HK-2 (cell line): ENCODE measurements around the gene NETO2.

Experiments
- DNase-seq: peaks from one replicate; pipeline ENCODE4 v3.0.0-alpha.2; 2018; ENCODE audit not compliant: unreplicated experiment

Gene NETO2

DNA sequence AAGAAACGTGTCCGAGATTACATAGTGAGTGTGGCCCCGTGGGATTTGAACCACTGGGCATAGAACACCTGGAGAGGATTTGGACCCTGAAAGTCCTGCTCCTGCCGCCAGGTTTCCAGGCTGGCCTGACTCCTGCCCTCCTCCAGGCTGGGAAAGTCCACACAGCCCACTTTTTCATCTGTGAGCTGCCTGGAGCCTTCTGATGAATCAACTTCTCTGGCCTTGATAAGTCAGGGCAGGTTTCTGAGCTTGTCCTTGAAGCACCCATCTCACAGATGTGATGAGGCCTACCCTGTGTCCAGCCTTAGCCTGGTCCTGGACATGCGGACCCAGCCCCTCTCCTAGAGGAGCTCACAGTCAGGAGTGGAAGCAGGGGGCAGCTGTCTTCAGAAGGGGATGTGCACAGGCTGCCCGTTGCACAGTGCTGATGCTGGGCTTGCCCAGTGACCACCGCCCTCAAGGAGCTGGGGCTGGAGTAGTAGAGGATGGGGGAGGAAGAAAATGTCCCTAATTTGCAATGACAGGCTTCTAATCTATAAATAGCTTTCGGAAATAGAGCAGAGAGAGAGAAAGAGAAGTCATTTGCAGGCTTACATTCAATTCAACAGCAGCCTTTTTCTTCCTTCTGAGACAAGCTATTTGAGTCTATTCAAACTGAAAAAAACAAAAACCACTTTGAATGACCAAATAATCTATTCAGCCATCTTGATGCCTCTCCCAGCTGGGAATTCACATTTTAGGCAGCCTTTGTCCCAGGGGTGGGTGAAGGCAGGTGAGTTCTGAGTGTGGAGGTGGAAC lies 96.8 kb downstream of the NETO2 start:
- DNase-seq: no peak

DNA sequence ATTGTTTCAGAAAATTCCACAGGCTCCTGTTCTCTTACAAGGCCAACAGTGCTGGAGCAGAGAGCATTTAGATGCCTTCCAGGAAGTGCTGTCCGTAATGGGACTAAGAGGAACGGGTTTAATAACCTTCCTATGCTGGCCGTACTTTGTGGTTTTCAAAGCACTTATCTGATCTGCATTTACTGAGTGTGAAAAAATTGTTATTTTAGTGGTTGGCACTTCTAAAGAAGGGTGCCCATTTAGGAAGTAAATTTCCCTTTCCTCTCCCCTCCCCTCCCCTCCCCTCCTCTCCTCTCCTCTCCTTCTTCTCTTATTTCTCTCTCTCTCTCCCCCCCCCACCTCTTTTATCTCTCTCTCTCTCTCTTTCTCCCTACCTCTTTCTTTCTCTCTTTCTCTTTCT lies 98.3 kb downstream of the NETO2 start:
- DNase-seq: no peak

DNA sequence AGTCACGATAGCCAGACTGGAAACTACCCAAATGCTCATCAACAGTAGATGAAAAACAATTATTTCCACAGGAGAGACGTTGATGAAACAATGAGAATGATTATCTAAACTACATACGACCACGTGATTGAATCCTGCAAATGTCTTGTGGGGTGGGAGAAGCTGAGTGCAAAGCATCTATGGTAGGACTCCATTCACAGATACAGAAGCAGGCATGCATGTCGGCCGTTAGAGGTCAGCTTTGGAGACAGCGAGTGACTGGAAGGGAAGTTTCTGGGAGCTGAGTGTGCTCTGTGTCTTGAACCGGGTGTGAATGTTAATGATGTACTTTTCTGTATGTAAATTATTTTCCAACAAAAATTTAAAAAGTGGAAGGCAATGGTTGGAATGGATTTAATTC lies 98.7 kb downstream of the NETO2 start:
- DNase-seq: peak; percentile 15

DNA sequence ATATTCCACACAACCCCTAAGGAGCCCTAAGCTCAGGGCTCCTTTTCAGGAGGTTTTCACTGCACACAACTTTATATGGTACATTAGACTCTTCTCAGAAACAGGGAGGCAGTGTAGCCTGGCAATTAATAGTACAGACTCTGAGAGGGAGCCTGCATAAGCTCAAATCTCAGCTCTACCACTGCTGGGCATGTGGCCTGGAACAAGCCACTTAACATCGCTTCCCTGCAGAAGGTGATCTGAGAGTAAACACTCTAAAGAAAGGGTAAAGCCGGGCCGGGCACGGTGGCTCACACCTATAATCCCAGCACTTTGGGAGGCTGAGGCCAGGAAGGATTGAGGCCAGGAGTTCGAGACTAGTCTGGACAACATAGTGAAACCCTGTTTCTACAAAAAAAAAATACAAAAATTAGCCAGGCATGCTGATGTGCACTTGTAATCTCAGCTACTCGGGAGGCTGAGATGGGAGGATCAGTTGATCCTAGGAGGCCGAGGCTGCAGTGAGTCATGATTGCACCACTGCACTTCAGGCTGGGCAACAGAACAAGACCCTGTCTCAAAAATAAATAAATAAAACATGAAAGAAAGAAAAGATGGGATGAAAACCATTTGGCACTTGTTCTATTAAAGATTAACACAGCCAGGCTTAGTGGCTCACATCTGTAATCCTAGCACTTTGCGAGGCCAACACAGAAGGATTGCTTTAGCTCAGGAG lies 99.6 kb downstream of the NETO2 start:
- no peak for DNase-seq

DNA sequence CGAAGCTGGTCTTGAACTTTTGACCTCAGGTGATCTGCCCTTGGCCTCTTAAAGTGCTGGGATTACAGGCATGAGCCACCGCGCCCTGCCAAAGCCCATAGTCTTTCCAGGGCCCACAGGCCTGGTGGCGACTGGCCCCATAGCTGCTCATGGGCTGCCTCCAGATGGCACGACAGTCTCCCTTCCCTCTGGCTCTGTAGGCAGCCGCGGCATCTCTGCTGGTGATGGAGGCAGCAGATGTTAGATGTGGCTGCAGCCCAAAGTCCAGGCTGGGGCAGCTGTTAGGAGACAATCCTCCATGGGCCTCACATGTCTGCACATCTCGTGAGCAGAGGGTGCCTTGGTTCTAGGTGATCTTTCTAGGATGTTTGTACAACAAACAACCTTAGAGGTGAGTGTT lies 100.5 kb downstream of the NETO2 start:
- no peak for DNase-seq

DNA sequence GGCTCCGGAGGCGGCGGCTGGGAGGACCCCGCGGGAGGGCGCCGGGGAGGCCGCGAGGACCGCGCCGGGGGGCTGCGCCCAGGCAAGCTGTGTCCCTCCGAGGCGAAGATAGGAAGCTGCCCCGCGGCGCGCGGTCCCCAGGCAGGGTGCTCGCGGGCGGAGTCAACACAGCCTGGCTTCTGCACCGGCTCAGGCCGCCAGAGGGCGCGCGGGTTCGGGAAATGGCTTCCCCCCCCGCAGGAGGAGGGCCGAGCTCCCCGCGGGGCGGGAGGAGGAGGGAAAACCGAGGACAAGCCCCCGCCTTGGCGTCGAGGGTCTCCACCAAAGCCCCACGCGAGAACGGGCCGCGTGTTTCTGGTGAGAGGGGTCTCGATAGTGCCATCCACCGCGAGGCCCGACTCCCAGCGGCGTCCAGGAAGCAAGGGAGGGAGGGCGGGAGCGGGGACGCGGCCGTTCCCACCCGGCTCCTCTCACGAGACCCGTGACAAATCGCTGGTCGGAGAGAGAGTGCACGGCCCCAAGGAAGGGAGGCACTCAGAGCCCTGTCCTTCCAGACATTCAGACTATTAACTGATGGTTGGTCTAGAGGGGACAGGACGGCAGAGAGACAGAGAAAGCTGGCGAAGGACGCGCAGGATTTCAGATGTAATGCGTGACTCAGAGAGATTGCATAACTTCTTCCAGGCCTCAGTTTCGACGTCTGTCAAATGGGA lies 105.8 kb downstream of the NETO2 start:
- DNase-seq: peak; percentile 91

DNA sequence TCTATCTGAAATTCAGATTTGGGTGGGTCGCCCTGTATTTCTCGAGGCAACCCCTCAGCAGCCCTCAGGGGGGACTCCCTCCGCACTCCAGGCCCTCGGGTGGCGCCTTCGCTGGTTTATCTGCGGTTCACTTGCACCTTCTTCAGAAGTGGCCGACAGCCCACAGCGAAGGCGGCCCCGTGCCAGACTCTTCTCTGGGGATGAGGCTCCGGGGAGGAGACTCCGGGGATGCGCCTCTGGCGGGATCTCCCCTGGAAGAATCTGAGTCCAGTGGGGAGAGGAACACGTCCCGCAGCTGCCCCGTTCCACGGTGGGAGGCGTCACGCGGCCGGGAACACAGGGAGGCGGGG lies 106.4 kb downstream of the NETO2 start:
- DNase-seq: no peak

DNA sequence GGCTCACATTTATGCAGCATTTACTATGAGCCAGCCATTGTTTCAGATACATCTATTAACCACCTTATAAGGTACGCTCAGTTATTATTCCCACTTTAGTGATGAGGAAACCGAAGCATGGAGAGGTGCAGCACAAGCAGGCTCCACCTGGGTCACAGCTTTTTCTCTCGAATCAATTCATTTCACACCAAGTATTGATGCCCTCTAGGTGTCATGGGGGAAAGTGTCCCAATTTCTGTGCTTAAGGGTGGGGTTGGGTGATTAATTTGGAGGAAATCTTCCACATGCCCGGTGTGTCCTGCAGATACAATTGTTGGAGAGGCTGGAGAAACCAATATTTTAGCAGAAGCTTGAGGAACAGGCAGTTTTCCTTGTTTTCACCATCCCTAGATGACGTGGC lies 107.5 kb downstream of the NETO2 start:
- no peak for DNase-seq

DNA sequence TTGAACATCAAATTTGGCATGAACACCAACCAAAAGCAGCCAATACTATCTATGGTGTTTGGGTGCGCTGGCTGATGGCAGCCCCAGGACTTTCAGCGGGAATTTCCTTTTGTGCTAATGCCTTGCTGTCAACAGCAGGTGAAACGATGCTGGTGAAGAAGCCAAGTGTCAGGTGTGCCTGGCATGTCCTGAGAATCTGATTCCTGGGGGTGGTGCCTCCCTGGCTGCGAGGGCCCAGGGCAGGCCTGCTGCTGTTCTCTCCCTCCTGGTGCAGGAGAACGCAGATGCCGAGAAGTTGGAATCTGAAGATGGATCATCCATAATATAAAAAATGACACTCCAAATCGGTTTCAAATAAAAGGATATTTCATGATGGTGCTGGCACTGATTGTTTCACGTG lies 108.3 kb downstream of the NETO2 start:
- no peak for DNase-seq

DNA sequence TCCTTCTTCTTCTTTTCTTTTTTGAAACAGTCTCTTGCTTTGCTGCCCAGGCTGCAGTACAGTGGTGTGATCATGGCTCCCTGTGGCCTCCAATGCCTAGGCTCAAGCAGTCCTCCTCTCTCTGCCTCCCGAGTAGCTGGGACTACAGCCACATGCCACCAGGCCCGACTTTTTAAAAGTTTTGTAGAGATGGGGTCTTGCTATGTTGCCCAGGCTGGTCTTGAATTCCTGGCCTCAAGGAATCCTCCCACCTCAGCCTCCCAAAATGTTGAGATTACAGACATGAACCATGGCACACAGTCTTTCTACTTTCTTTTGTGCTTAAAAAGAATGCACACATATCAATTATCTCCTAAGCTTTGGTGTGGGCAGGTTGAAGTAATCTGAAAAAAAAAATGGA lies 109.3 kb downstream of the NETO2 start:
- DNase-seq: no peak

DNA sequence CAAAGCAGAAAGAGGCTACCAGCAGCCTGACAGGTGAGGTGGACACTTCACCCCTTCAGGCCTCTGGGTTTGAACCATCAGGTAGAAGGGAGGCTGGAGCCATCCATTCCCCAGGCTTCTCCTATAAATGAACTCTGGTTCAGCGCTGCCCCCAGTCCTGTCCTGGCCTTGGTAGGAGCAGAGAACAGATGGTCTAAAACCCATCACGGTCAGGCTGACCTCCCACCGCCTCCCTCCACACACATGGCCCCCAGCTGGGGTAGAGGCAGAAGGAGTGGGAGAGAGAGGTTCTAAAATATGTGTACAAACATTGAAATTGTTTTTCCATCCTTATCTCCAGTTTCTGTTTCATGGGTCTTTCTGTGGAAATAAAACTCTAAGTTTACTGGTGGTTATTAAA lies 110.6 kb downstream of the NETO2 start:
- no peak for DNase-seq

DNA sequence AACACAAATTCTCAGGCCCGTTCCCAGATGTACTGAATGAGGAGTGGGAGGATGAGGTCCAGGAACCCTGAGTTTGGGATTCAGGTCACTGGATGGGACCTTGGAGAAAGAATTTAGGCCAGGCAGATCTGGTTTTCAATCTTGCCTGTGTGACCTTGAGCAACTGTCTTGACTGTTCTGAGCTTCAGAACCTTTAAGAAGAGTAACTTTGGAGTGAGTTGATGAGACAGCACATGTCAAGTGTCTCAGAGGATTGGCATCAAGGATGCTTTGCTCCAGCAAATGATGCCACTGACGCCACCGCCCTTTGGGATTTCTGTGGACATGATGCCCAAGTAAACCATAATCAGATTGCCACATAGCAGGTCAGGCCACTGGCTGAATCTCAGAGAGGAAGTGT lies 114.0 kb downstream of the NETO2 start:
- no peak for DNase-seq

DNA sequence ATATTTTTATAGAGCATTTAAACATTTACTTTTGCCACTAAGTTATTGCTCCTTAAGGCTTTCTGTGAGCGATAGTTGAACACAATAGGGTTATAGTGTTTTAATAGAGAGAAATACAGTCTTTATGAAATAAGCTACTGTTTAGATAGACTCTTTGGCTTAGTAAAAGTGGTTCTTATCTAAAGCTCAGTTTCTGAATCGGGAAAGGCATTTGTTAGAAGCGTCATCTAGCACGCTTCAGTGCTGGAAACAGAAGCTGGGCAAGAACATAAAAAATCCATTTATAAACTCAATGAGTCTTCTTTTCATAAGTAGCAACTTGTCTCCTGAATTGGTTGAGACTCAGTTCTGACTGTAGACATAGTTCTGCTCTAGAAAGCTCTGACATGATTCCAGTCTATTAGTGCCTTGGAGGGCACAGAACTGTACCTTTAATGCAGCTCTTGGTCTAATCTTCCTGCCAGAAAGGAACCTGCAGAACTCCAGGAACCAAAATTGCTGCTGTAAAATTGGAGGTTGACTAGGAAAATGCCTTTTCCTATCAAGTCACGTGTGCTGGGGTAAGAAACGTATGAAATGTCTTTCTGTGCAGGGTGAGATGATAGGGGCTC lies 114.9 kb downstream of the NETO2 start:
- DNase-seq: no peak
